GM23248 (cell line): ENCODE data around the gene EDAR. TPM values are rescaled to one million over a fixed set of nuclear protein-coding genes. Genes with fewer than 3 reads are reported as not detected.

ENCODE experiments used
- DNase-seq: peaks from one replicate; pipeline ENCODE4 v3.0.0-alpha.2; 2015
- H2AFZ ChIP-seq: fragments of 200-600 bp; sonication (generic); 2 replicates; pipeline ENCODE4 v1.6.1; 2016; ENCODE audit warnings: antibody characterized with exemption
- H3F3A ChIP-seq: fragments of 200-600 bp; sonication (generic); 2 replicates; pipeline ENCODE4 v1.6.1; 2016; ENCODE audit warnings: mild to moderate bottlenecking, antibody characterized with exemption, mixed run types; ENCODE audit not compliant: insufficient read depth
- H3K27ac ChIP-seq: fragments of 200-600 bp; sonication (generic); 2 replicates; pipeline ENCODE4 v1.5.1; 2016; ENCODE audit warnings: mild to moderate bottlenecking
- H3K27me3 ChIP-seq: fragments of 200-600 bp; sonication (generic); replicated peaks from 2 replicates; pipeline ENCODE4 v1.6.1; 2016; ENCODE audit warnings: mild to moderate bottlenecking; ENCODE audit not compliant: insufficient read depth
- H3K36me3 ChIP-seq: fragments of 200-600 bp; sonication (generic); 2 replicates; pipeline ENCODE4 v1.6.1; 2016; ENCODE audit warnings: low read depth, mild to moderate bottlenecking
- H3K4me1 ChIP-seq: fragments of 200-600 bp; sonication (generic); 2 replicates; pipeline ENCODE4 v1.6.1; 2016; ENCODE audit warnings: mild to moderate bottlenecking; ENCODE audit not compliant: insufficient read depth
- H3K4me2 ChIP-seq: fragments of 200-600 bp; sonication (generic); one replicate; pipeline ENCODE4 v1.6.1; 2016; ENCODE audit warnings: mild to moderate bottlenecking; ENCODE audit not compliant: unreplicated experiment
- H3K4me3 ChIP-seq: fragments of 200-600 bp; sonication (generic); 2 replicates; pipeline ENCODE4 v1.5.1; 2016; ENCODE audit warnings: mild to moderate bottlenecking
- H3K79me2 ChIP-seq: fragments of 200-600 bp; sonication (generic); 2 replicates; pipeline ENCODE4 v1.6.1; 2016; ENCODE audit warnings: mild to moderate bottlenecking; ENCODE audit not compliant: insufficient read depth
- H3K9ac ChIP-seq: fragments of 200-600 bp; sonication (generic); 2 replicates; pipeline ENCODE4 v1.6.1; 2016; ENCODE audit warnings: mild to moderate bottlenecking
- H3K9me2 ChIP-seq: fragments of 200-600 bp; sonication (generic); 2 replicates; pipeline ENCODE4 v1.6.1; 2016; ENCODE audit warnings: mixed run types, mild to moderate bottlenecking, moderate library complexity; ENCODE audit not compliant: insufficient read depth
- H3K9me3 ChIP-seq: fragments of 200-600 bp; sonication (generic); one replicate; pipeline ENCODE4 v1.6.1; 2017; ENCODE audit warnings: low read depth
- H4K20me1 ChIP-seq: fragments of 200-600 bp; sonication (generic); 2 replicates; pipeline ENCODE4 v1.6.0; 2016; ENCODE audit not compliant: insufficient read depth
- EZH2 ChIP-seq: fragments of 200-600 bp; sonication (generic); IDR thresholded peaks from 2 replicates; pipeline ENCODE4 v1.6.1; 2018; ENCODE audit warnings: antibody characterized with exemption, mild to moderate bottlenecking; ENCODE audit not compliant: insufficient read depth, poor library complexity, severe bottlenecking
- EZH2phosphoT487 ChIP-seq: fragments of 200-600 bp; sonication (generic); IDR thresholded peaks from 2 replicates; pipeline ENCODE4 v1.6.1; 2018; ENCODE audit warnings: antibody characterized with exemption, moderate library complexity, mild to moderate bottlenecking, low read depth; ENCODE audit not compliant: insufficient read depth
- WGBS, 2 experiments: methylation state at CpG; one replicate each; pipeline ENCODE4 v1.1.6; 2015 to 2017; ENCODE audit warnings: low lambda C conversion rate in 2 of 2, low coverage in 1 of 2; ENCODE audit errors: missing lambda C conversion rate in 2 of 2; 5-methylcytosine and 5-hydroxymethylcytosine counted together
- in situ Hi-C: fragments of 300-500 bp; cut with MboI; formaldehyde crosslinking; loops from 2 replicates; pipeline ENCODE4 v1.15.0; 2020
- polyA plus RNA-seq: library from polyadenylated mRNA; unstranded; fragments of >200 nt; fragmentation: Nextera tagmentation; extraction: Ambion mirVana; gene quantifications from 2 replicates; pipeline ENCODE4 v1.2.1, GENCODE V29; 2016
- small RNA-seq: library from RNA; depleted of rRNA; stranded (forward); fragments of <200 nt; gene quantifications from one replicate; pipeline ENCODE3, GENCODE V24; 2014; ENCODE audit warnings: low read depth, low replicate concordance
- total RNA-seq: library from RNA; depleted of rRNA; stranded (reverse); fragments of >200 nt; shearing (Covaris generic); gene quantifications from 2 replicates; pipeline ENCODE4 v1.2.3, GENCODE V29; 2014; rRNA removed

Gene EDAR
- total and polyA plus RNA-seq, 2 experiments from 2014 or later = not detected

GRCh38 chr2:108847000-108847399 lies 142.0 kb downstream of the EDAR start:
- Histone ChIP-seq H3K9me3 (no peaks in the 10 kb centered on the region), H3K4me1 (no peaks in the 10 kb centered on the region)

DNA sequence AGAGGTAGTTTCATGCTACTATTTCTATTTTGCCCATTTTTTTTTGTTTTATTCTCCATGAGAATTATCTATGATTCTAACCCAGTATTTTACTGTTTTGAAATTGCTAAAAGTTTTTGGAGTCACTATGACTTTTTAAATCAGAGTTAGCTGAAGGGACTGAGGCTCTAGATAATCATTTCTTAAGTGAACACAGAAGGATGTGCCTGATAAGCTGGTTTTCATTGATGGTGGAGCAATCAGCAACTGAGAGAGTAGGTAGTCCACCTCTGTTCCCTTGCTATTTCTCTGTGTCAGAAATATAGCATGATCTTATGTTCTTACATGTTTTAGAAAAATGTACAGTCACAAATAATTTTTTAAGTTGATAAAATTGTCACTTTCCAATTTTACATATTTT lies 143.1 kb downstream of the EDAR start:
- Histone ChIP-seq H3K36me3 (no peaks in the 10 kb centered on the region), H3K4me3 (no peak overlapping the region), H3K4me2 (no peak overlapping the region), H2AFZ (no peak overlapping the region), H3K9me2 (no peaks in the 10 kb centered on the region), H3K4me1 (no peaks in the 10 kb centered on the region), H3K27me3 (no peaks in the 10 kb centered on the region), H3K9me3 (no peaks in the 10 kb centered on the region), H4K20me1 (no peaks in the 10 kb centered on the region), H3F3A (no peaks in the 10 kb centered on the region), H3K27ac (no peak overlapping the region), H3K9ac (no peak overlapping the region), H3K79me2 (no peaks in the 10 kb centered on the region)
- no peak for TF ChIP-seq EZH2phosphoT487
- no peak for TF ChIP-seq EZH2
- in situ Hi-C loops = no loop called here
- DNase-seq = no peak

More at GRCh38 chr2:108847000-108847399, 142.0 kb downstream of the EDAR start:
- no peak for TF ChIP-seq EZH2phosphoT487
- TF ChIP-seq EZH2 = no peak
- no peak for DNase-seq
- in situ Hi-C loops = no loop called here
- Histone ChIP-seq H3K27me3 (no peaks in the 10 kb centered on the region), H3K79me2 (no peaks in the 10 kb centered on the region), H3K36me3 (peaks cover 3% of the 10 kb centered on the region; the same call in 1 of the 2 replicates), H2AFZ (no peak overlapping the region), H3K4me2 (no peak overlapping the region), H3K9me2 (no peaks in the 10 kb centered on the region), H3K4me3 (no peak overlapping the region), H3K9ac (no peak overlapping the region), H4K20me1 (no peaks in the 10 kb centered on the region), H3K27ac (no peak overlapping the region), H3F3A (no peaks in the 10 kb centered on the region)
- 94 to 100% methylated on average over 1 of the region's 1 CpG for WGBS, 2 experiments

Small RNA genes within 50 kb of the gene (small RNA-seq; reads per million reads assigned to genes)
- gene AC073415.1 = not detected

Other genes starting within 250 kb of the EDAR start
- gene CCDC138, start 202.4 kb downstream of the EDAR start, total RNA-seq = 2.7 and 4.1 TPM in 2 replicates
- 1.8 and 3.2 TPM in 2 replicates for gene CCDC138, start 202.4 kb downstream of the EDAR start, polyA plus RNA-seq
- gene SH3RF3, start 140.0 kb upstream of the EDAR start, total RNA-seq = 3.3 and 5.2 TPM in 2 replicates
- gene SH3RF3, start 140.0 kb upstream of the EDAR start, polyA plus RNA-seq = 1.5 and 2.1 TPM in 2 replicates